HUES48 (cell line): ENCODE results near the gene SCN1A.
"Not testable (repeated sequence)": the region's sequence is repeated elsewhere in the genome, so short reads cannot be mapped to it uniquely, and the experiment has no call there.

Source experiments
- H3K27ac ChIP-seq: one replicate; pipeline ENCODE4 v1.7.0; 2013; ENCODE audit warnings: low read depth, low read length, inconsistent platforms
- H3K27me3 ChIP-seq: 2 replicates; pipeline ENCODE4 v1.6.1; 2013; ENCODE audit warnings: mild to moderate bottlenecking, low read length; ENCODE audit not compliant: control insufficient read depth, insufficient read depth
- H3K36me3 ChIP-seq: 2 replicates; pipeline ENCODE4 v1.6.1; 2013; ENCODE audit warnings: low read length; ENCODE audit not compliant: control insufficient read depth, insufficient read depth
- H3K4me1 ChIP-seq: 2 replicates; pipeline ENCODE4 v1.6.1; 2013; ENCODE audit warnings: mild to moderate bottlenecking, low read length; ENCODE audit not compliant: control insufficient read depth, insufficient read depth
- H3K4me3 ChIP-seq: 2 replicates; pipeline ENCODE4 v1.5.1; 2013; ENCODE audit warnings: mild to moderate bottlenecking, low read depth, low read length
- H3K9ac ChIP-seq: 2 replicates; pipeline ENCODE4 v1.6.1; 2013; ENCODE audit warnings: mild to moderate bottlenecking, low read depth, low read length, moderate library complexity
- H3K9me3 ChIP-seq: 2 replicates; pipeline ENCODE4 v1.6.1; 2013; ENCODE audit warnings: low read length; ENCODE audit not compliant: control insufficient read depth, insufficient read depth

SCN1A gene

GRCh38 chr2:166152064-166152463 is 24.2 kb upstream of the SCN1A start:
- H3K9ac ChIP-seq, result no peak overlapping the region
- H3K4me3 ChIP-seq, result no peak overlapping the region
- no peak overlapping the region for H3K27ac ChIP-seq
- no peaks in the 10 kb centered on the region for H3K4me1 ChIP-seq
- no peaks in the 10 kb centered on the region for H3K27me3 ChIP-seq
- H3K9me3 ChIP-seq, result no peaks in the 10 kb centered on the region
- no peaks in the 10 kb centered on the region for H3K36me3 ChIP-seq

- Histone ChIP-seq H3K4me3 (no peak overlapping the region), H3K36me3 (no peaks in the 10 kb centered on the region), H3K9me3 (no peaks in the 10 kb centered on the region), H3K27ac (no peak overlapping the region), H3K27me3 (no peaks in the 10 kb centered on the region), H3K4me1 (no peaks in the 10 kb centered on the region), H3K9ac (no peak overlapping the region)
Observed at GRCh38 chr2:166148500-166149400, 20.9 kb upstream of the SCN1A start.

- no peak overlapping the region for H3K9ac ChIP-seq
- no peak overlapping the region for H3K4me3 ChIP-seq
- no peaks in the 10 kb centered on the region for H3K4me1 ChIP-seq
- no peak overlapping the region for H3K27ac ChIP-seq
- H3K36me3 ChIP-seq, result no peaks in the 10 kb centered on the region
- H3K27me3 ChIP-seq, result no peaks in the 10 kb centered on the region
- H3K9me3 ChIP-seq, result no peaks in the 10 kb centered on the region
Observed at GRCh38 chr2:166147883-166148282, 20.1 kb upstream of the SCN1A start.

GRCh38 chr2:166144071-166144470 is 16.3 kb upstream of the SCN1A start:
- Histone ChIP-seq H3K36me3 (no peaks in the 10 kb centered on the region), H3K27ac (no peak overlapping the region), H3K9ac (no peak overlapping the region), H3K4me1 (no peaks in the 10 kb centered on the region), H3K4me3 (no peak overlapping the region), H3K27me3 (no peaks in the 10 kb centered on the region), H3K9me3 (no peaks in the 10 kb centered on the region)

GRCh38 chr2:166140932-166141331 is 13.1 kb upstream of the SCN1A start:
- Histone ChIP-seq H3K9me3 (no peaks in the 10 kb centered on the region), H3K4me1 (no peaks in the 10 kb centered on the region), H3K27ac (no peak overlapping the region), H3K27me3 (no peaks in the 10 kb centered on the region), H3K36me3 (no peaks in the 10 kb centered on the region), H3K9ac (no peak overlapping the region), H3K4me3 (no peak overlapping the region)

DNA sequence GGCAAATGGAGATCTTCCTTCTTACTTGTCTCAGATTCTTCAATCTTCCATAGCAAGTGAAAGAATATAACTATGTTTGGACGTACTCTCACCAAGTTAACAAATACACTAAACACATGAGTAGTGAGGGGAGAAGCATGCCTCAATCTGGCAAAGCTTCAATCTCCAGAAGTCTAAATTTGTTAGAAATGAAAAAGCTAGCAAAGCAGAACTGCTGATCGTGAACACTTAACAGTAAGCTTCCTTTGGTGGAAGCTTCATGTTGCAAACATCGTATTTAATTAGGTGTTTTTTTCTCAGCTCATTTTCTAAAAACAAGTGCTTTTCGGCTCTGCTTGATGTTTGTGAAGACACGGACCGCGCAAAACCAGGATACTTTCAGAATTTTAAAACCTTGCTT is 12.7 kb upstream of the SCN1A start:
- no peak overlapping the region for H3K27ac ChIP-seq
- H3K9ac ChIP-seq, result no peak overlapping the region
- no peaks in the 10 kb centered on the region for H3K36me3 ChIP-seq
- no peaks in the 10 kb centered on the region for H3K9me3 ChIP-seq
- H3K27me3 ChIP-seq, result no peaks in the 10 kb centered on the region
- no peaks in the 10 kb centered on the region for H3K4me1 ChIP-seq
- H3K4me3 ChIP-seq, result no peak overlapping the region

DNA sequence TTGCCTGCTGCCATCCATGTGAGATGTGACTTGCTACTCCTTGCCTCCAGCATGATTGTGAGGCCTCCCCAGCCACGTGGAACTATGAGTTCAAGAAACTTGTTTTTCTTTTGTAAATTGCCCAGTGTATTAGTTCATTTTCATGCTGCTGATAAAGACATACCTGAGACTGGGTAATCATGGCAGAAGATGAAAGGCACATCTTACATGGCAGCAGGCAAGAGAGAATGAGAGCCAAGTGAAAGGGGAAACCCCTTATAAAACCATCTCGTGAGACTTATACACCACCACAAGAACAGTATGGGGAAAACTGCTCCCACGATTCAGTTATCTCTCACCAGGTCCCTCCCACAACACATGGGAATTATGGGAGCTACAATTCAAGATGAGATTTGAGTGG is 11.7 kb upstream of the SCN1A start:
- not testable (repeated sequence) for H3K27me3 ChIP-seq, H3K4me1 ChIP-seq, H3K4me3 ChIP-seq, H3K27ac ChIP-seq, H3K9ac ChIP-seq, H3K36me3 ChIP-seq, H3K9me3 ChIP-seq

- Histone ChIP-seq H3K9ac (no peak overlapping the region), H3K4me1 (no peaks in the 10 kb centered on the region), H3K9me3 (no peaks in the 10 kb centered on the region), H3K27me3 (no peaks in the 10 kb centered on the region), H3K36me3 (no peaks in the 10 kb centered on the region), H3K4me3 (no peak overlapping the region), H3K27ac (no peak overlapping the region)
Observed at GRCh38 chr2:166138667-166139066, 10.8 kb upstream of the SCN1A start.

GRCh38 chr2:166138144-166138543 is 10.3 kb upstream of the SCN1A start:
- Histone ChIP-seq H3K27me3 (no peaks in the 10 kb centered on the region), H3K27ac (no peak overlapping the region), H3K4me1 (no peaks in the 10 kb centered on the region), H3K4me3 (no peak overlapping the region), H3K9me3 (no peaks in the 10 kb centered on the region), H3K36me3 (no peaks in the 10 kb centered on the region), H3K9ac (no peak overlapping the region)

DNA sequence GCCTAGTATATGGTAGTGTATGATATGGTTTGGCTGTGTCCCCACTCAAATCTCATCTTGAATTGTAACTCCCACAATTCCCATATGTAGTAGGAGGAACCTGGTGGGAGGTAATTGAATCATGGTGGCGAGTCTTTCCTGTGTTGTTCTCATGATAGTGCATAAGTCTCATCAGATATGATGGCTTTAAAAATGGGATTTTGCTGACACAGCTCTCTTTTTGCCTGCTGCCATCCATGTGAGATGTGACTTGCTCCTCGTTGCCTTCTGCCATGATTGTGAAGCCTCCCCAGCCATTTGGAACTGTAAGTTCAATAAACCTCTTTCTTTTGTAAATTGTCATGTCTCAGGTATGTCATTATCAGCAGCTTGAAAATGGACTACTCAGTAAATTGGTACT is 9.5 kb upstream of the SCN1A start:
- Histone ChIP-seq H3K9me3 (no peaks in the 10 kb centered on the region), H3K27me3 (no peaks in the 10 kb centered on the region), H3K4me3 (no peak overlapping the region), H3K27ac (no peak overlapping the region), H3K9ac (no peak overlapping the region), H3K36me3 (no peaks in the 10 kb centered on the region), H3K4me1 (no peaks in the 10 kb centered on the region)

DNA sequence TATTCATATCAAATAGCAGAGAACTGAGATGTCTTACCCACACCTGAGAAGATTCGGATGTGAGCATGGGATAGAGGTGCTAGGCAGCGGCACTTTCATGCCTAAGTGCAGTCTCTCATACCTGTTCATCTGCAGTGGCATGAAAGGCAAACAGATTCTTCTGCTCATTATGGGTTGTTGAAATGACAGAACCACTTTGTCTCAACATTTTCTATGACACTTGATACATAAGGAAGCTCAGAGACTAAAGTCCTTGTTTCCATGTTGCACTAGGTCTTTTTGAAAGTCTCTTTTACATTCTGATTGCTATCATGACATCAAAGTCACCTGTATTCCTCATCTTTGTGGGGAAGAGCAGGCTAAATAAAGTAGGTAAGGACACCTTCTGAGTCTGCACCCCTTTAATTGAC is 8.0 kb upstream of the SCN1A start:
- no peaks in the 10 kb centered on the region for H3K9me3 ChIP-seq
- H3K27ac ChIP-seq, result no peak overlapping the region
- H3K36me3 ChIP-seq, result no peaks in the 10 kb centered on the region
- no peak overlapping the region; the same call in 1 of the 2 replicates for H3K9ac ChIP-seq
- no peak overlapping the region for H3K4me3 ChIP-seq
- no peaks in the 10 kb centered on the region for H3K27me3 ChIP-seq
- no peaks in the 10 kb centered on the region for H3K4me1 ChIP-seq
